MG63 (cell line): ENCODE results near the gene MIPOL1. TPM values are rescaled to one million over a fixed set of nuclear protein-coding genes. Genes with fewer than 3 reads are reported as not detected.
"Not testable (repeated sequence)": the region's sequence is repeated elsewhere in the genome, so short reads cannot be mapped to it uniquely, and the experiment has no call there.

ENCODE experiments used
- DNase-seq: peaks from one replicate; pipeline ENCODE4 v3.0.0-alpha.2; 2020
- H3K27me3 ChIP-seq: fragments of 250-450 bp; sonication (Bioruptor Pico); 2 replicates; pipeline ENCODE4 v1.5.1; 2020; ENCODE audit warnings: mild to moderate bottlenecking, moderate library complexity
- H3K36me3 ChIP-seq: fragments of 250-450 bp; sonication (Bioruptor Pico); 2 replicates; pipeline ENCODE4 v1.5.1; 2020; ENCODE audit warnings: mild to moderate bottlenecking, moderate library complexity
- H3K4me3 ChIP-seq: fragments of 250-450 bp; sonication (Bioruptor Pico); 2 replicates; pipeline ENCODE4 v1.5.1; 2020; ENCODE audit warnings: mild to moderate bottlenecking, moderate library complexity
- H3K9me3 ChIP-seq: fragments of 250-450 bp; sonication (Bioruptor Pico); 2 replicates; pipeline ENCODE4 v1.5.1; 2020; ENCODE audit warnings: mild to moderate bottlenecking, moderate library complexity
- total RNA-seq: library from RNA; depleted of rRNA; stranded (reverse); fragments of >200 nt; shearing (Covaris generic); gene quantifications from 2 replicates; pipeline ENCODE4 v1.2.3, GENCODE V29; 2014; ENCODE audit warnings: low replicate concordance; rRNA removed

MIPOL1 gene
- 6.0 and 9.2 TPM in 2 replicates for total RNA-seq

- Histone ChIP-seq H3K4me3 (peak within 1 kb of the TSS; percentile 67), H3K27me3 (no peaks in the 10 kb centered on the region), H3K9me3 (no peaks in the 10 kb centered on the region), H3K36me3 (no peaks in the 10 kb centered on the region)
- peak; percentile 82 for DNase-seq
Measured at GRCh38 chr14:37197421-37198272, at the start of gene MIPOL1. MIPOL1 (plus strand) TSS chr14:37197937; CDS start chr14:37247889, 49,952 bp downstream.

GRCh38 chr14:37150414-37150813 lies 47.3 kb upstream of the MIPOL1 start:
- Histone ChIP-seq H3K27me3 (no peaks in the 10 kb centered on the region), H3K4me3 (no peak overlapping the region), H3K36me3 (no peaks in the 10 kb centered on the region), H3K9me3 (no peaks in the 10 kb centered on the region)
- DNase-seq: no peak

GRCh38 chr14:37153005-37153404 lies 44.7 kb upstream of the MIPOL1 start:
- no peak overlapping the region for H3K4me3 ChIP-seq
- H3K36me3 ChIP-seq: no peaks in the 10 kb centered on the region
- no peak for DNase-seq
- H3K9me3 ChIP-seq: no peaks in the 10 kb centered on the region
- no peaks in the 10 kb centered on the region for H3K27me3 ChIP-seq

- no peak overlapping the region for H3K4me3 ChIP-seq
- no peak for DNase-seq
Measured at GRCh38 chr14:37153483-37153882, 44.3 kb upstream of the MIPOL1 start.

GRCh38 chr14:37157987-37158386 lies 39.8 kb upstream of the MIPOL1 start:
- H3K4me3 ChIP-seq: no peak overlapping the region
- no peak for DNase-seq
- no peaks in the 10 kb centered on the region for H3K27me3 ChIP-seq
- no peaks in the 10 kb centered on the region for H3K36me3 ChIP-seq
- H3K9me3 ChIP-seq: no peaks in the 10 kb centered on the region

More at GRCh38 chr14:37153483-37153882, 44.3 kb upstream of the MIPOL1 start:
- no peaks in the 10 kb centered on the region for H3K36me3 ChIP-seq
- no peaks in the 10 kb centered on the region for H3K9me3 ChIP-seq
- no peaks in the 10 kb centered on the region for H3K27me3 ChIP-seq

- H3K4me3 ChIP-seq, H3K9me3 ChIP-seq, H3K27me3 ChIP-seq, DNase-seq, H3K36me3 ChIP-seq: not testable (repeated sequence)
Measured at GRCh38 chr14:37162307-37162706, 35.4 kb upstream of the MIPOL1 start.

GRCh38 chr14:37165794-37166193 lies 31.9 kb upstream of the MIPOL1 start:
- no peak overlapping the region for H3K4me3 ChIP-seq
- H3K9me3 ChIP-seq: no peaks in the 10 kb centered on the region
- no peaks in the 10 kb centered on the region for H3K36me3 ChIP-seq
- no peak for DNase-seq
- H3K27me3 ChIP-seq: no peaks in the 10 kb centered on the region

GRCh38 chr14:37167151-37168047 lies 30.3 kb upstream of the MIPOL1 start:
- Histone ChIP-seq H3K36me3 (no peaks in the 10 kb centered on the region), H3K9me3 (no peaks in the 10 kb centered on the region), H3K27me3 (no peaks in the 10 kb centered on the region), H3K4me3 (no peak overlapping the region)
- no peak for DNase-seq

GRCh38 chr14:37168721-37169120 lies 29.0 kb upstream of the MIPOL1 start:
- no peak for DNase-seq
- Histone ChIP-seq H3K4me3 (no peak overlapping the region), H3K27me3 (no peaks in the 10 kb centered on the region), H3K36me3 (no peaks in the 10 kb centered on the region), H3K9me3 (no peaks in the 10 kb centered on the region)

- no peaks in the 10 kb centered on the region for H3K9me3 ChIP-seq
- no peak for DNase-seq
- H3K36me3 ChIP-seq: no peaks in the 10 kb centered on the region
- no peaks in the 10 kb centered on the region for H3K27me3 ChIP-seq
- no peak overlapping the region for H3K4me3 ChIP-seq
Measured at GRCh38 chr14:37170237-37170636, 27.5 kb upstream of the MIPOL1 start.

- DNase-seq: no peak
- Histone ChIP-seq H3K27me3 (no peaks in the 10 kb centered on the region), H3K36me3 (no peaks in the 10 kb centered on the region), H3K9me3 (no peaks in the 10 kb centered on the region), H3K4me3 (no peak overlapping the region; the same call in 1 of the 2 replicates)
Measured at GRCh38 chr14:37170993-37171392, 26.7 kb upstream of the MIPOL1 start.

- no peak for DNase-seq
- H3K9me3 ChIP-seq: no peaks in the 10 kb centered on the region
- H3K4me3 ChIP-seq: peak overlapping the region; percentile 68
- H3K36me3 ChIP-seq: no peaks in the 10 kb centered on the region
- no peaks in the 10 kb centered on the region for H3K27me3 ChIP-seq
Measured at GRCh38 chr14:37171678-37172023, 26.1 kb upstream of the MIPOL1 start.

GRCh38 chr14:37172024-37172869 lies 25.5 kb upstream of the MIPOL1 start, which contains the start of gene SLC25A21:
SLC25A21 (minus strand) TSS chr14:37172606.
- Histone ChIP-seq H3K9me3 (no peaks in the 10 kb centered on the region), H3K4me3 (peak within 1 kb of the TSS; percentile 68)
- peak; percentile 76 for DNase-seq

GRCh38 chr14:37172936-37173614 lies 24.7 kb upstream of the MIPOL1 start:
- no peak for DNase-seq
- Histone ChIP-seq H3K9me3 (no peaks in the 10 kb centered on the region), H3K36me3 (no peaks in the 10 kb centered on the region), H3K27me3 (no peaks in the 10 kb centered on the region), H3K4me3 (peak overlapping the region; percentile 68)

More at GRCh38 chr14:37172024-37172869, 25.5 kb upstream of the MIPOL1 start, which contains the start of gene SLC25A21:
- no peaks in the 10 kb centered on the region for H3K27me3 ChIP-seq
- H3K36me3 ChIP-seq: no peaks in the 10 kb centered on the region

GRCh38 chr14:37179896-37180502 lies 17.7 kb upstream of the MIPOL1 start:
- DNase-seq: peak; percentile 44
- H3K27me3 ChIP-seq: no peaks in the 10 kb centered on the region
- H3K4me3 ChIP-seq: no peak overlapping the region
- no peaks in the 10 kb centered on the region for H3K9me3 ChIP-seq
- H3K36me3 ChIP-seq: no peaks in the 10 kb centered on the region
